Spleen (tissue), 7 donors: ENCODE data around the gene URAD.

Experiments
- POLR2A ChIP-seq, 3 donors: fragments of 450-650 bp; IDR thresholded peaks; one replicate each; pipeline ENCODE4 v1.5.1; 2017; ENCODE audit warnings: antibody characterized with exemption in 3 of 3, mild to moderate bottlenecking in 1 of 3
- POLR2AphosphoS5 ChIP-seq, 3 donors: sonication (generic); formaldehyde crosslinking; IDR thresholded peaks; one replicate each; pipeline ENCODE4 v1.5.1; 2017; ENCODE audit warnings: antibody characterized with exemption in 3 of 3
- TF ChIP-seq, protein P1 (sequence below), 11 experiments: fragments of 200-600 bp in 7 of 11; fragments of 450-650 bp in 4 of 11; sonication (generic) in 4 of 11; IDR thresholded peaks in 8 of 11; conservative IDR thresholded peaks in 3 of 11; 1 replicate in 7 of 11; 2 replicates in 4 of 11; pipeline versions ENCODE4 v1.4.0 to v1.8.0; 2016 to 2021; ENCODE audit warnings: antibody characterized with exemption in 11 of 11, inconsistent platforms in 4 of 11, mild to moderate bottlenecking in 1 of 11
- donor health status: DM: no; HTN: no; CAD: no; lungs with moderate emphysema.
- donor health status: DM: no; HTN: no; CAD: no.
- donor health status: DM: no; HTN: no; CAD: no.

DNA sequence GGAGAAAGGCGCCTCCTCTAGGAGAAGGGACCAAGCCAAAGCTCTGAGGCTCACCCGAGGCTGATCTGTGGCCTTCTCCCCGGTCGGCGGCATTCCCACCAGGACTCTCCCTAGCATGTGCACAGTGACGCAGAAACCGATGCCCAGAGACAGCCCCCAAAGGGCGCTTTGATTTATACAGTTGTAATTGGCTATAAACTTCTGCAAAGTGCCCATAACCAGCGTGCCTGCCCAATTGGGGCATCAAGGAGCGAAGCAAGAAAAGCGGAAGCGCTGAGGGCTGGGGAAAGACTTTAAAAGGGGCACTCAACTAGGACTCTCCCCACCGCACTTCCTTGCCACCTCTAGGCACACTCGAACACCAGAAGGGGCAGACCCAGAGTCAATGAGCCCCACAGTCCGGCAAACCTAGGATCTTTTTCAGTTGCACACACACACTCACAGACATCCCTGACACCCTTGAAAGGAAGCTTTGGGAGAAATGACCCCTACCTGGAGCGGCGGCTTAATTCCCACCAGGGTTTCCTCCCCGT, 21.2 kb downstream of the URAD start:
- TF ChIP-seq, protein P1, sequence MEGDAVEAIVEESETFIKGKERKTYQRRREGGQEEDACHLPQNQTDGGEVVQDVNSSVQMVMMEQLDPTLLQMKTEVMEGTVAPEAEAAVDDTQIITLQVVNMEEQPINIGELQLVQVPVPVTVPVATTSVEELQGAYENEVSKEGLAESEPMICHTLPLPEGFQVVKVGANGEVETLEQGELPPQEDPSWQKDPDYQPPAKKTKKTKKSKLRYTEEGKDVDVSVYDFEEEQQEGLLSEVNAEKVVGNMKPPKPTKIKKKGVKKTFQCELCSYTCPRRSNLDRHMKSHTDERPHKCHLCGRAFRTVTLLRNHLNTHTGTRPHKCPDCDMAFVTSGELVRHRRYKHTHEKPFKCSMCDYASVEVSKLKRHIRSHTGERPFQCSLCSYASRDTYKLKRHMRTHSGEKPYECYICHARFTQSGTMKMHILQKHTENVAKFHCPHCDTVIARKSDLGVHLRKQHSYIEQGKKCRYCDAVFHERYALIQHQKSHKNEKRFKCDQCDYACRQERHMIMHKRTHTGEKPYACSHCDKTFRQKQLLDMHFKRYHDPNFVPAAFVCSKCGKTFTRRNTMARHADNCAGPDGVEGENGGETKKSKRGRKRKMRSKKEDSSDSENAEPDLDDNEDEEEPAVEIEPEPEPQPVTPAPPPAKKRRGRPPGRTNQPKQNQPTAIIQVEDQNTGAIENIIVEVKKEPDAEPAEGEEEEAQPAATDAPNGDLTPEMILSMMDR (IDR thresholded peaks at IDR 0.05 in 8 of 11, conservative IDR thresholded peaks at IDR 0.05 in 3 of 11), result no peak
- TF ChIP-seq POLR2AphosphoS5 (IDR thresholded peaks at IDR 0.05) (no peak), POLR2A (IDR thresholded peaks at IDR 0.05) (no peak)
